Measurements from ENCODE around the gene CAVIN3. TPM values are rescaled to one million over a fixed set of nuclear protein-coding genes. Genes with fewer than 3 reads are reported as not detected.

The CAVIN3 gene
- total and polyA plus RNA-seq, 10 of the 15 experiments (the other 5 are each of a cell fraction or from before 2014, with no cell fraction given): 0.05 to 13.9 (median 4.5) TPM

GRCh38 chr11:6328321-6328720 is 8.0 kb upstream of the CAVIN3 start (continued):
- TF ChIP-seq, protein P1, sequence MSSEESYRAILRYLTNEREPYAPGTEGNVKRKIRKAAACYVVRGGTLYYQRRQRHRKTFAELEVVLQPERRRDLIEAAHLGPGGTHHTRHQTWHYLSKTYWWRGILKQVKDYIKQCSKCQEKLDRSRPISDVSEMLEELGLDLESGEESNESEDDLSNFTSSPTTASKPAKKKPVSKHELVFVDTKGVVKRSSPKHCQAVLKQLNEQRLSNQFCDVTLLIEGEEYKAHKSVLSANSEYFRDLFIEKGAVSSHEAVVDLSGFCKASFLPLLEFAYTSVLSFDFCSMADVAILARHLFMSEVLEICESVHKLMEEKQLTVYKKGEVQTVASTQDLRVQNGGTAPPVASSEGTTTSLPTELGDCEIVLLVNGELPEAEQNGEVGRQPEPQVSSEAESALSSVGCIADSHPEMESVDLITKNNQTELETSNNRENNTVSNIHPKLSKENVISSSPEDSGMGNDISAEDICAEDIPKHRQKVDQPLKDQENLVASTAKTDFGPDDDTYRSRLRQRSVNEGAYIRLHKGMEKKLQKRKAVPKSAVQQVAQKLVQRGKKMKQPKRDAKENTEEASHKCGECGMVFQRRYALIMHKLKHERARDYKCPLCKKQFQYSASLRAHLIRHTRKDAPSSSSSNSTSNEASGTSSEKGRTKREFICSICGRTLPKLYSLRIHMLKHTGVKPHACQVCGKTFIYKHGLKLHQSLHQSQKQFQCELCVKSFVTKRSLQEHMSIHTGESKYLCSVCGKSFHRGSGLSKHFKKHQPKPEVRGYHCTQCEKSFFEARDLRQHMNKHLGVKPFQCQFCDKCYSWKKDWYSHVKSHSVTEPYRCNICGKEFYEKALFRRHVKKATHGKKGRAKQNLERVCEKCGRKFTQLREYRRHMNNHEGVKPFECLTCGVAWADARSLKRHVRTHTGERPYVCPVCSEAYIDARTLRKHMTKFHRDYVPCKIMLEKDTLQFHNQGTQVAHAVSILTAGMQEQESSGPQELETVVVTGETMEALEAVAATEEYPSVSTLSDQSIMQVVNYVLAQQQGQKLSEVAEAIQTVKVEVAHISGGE (CRISPR knock-in tag; IDR thresholded peaks at IDR 0.05): no peak
- TF ChIP-seq CBX3 (IDR thresholded peaks at IDR 0.05; ENCODE audit: borderline replicate concordance, low read depth): no peak
- no peak for TF ChIP-seq SREBF2 (IDR thresholded peaks at IDR 0.05; ENCODE audit: low read length)
- no peak for TF ChIP-seq STAT1 (conservative IDR thresholded peaks at IDR 0.05)
- no peak for TF ChIP-seq MLLT1 (IDR thresholded peaks at IDR 0.05)

DNA sequence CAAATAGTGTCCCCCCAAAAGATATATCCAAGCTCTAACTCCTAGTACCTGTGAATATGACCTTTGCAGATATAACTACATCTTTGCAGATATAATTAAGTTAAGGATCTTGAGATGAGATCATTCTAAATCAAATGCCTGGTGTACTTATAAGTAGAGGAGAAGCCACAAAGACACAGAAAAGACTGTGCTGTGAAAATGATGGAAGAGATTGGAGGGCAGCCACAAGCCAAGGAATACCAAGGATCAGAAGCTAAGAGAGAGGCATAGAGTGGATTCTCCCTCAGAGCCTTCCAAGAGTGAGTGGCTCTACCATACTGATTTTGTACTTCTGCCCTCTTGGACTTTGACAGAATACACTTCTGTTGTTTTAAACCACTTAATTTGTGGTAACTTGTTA is 7.5 kb upstream of the CAVIN3 start:
- RAD21 ChIA-PET (ENCODE audit: unreplicated experiment): no interaction called here
- in situ Hi-C loops (cut with MboI) (no loop called here), intact Hi-C loops (cut with micrococcal nuclease; ENCODE audit: unreplicated experiment) (no loop called here)
- Histone ChIP-seq H3K27ac (ENCODE audit: control insufficient read depth, insufficient read depth) (no peak overlapping the region), H3K9ac (ENCODE audit: control insufficient read depth, insufficient read depth, low read length) (no peak overlapping the region), H3K9me3 (replicated peaks; ENCODE audit: control insufficient read depth, insufficient read depth, low read length) (no peaks in the 10 kb centered on the region), H3K27me3 (replicated peaks in 1 of 2; ENCODE audit: control insufficient read depth in 2 of 2, insufficient read depth in 2 of 2, low read length in 1 of 2) (0 out of 4 replicates have a peak, but pooled peaks cover 0 to 2% of the 10 kb centered on the region in 2 experiments), H3K4me1 (ENCODE audit: control insufficient read depth, insufficient read depth, low read length) (no peaks in the 10 kb centered on the region), H3K4me3 (no peak overlapping the region), H3K79me2 (ENCODE audit: control insufficient read depth, insufficient read depth, low read length) (no peaks in the 10 kb centered on the region), H2AFZ (ENCODE audit: control insufficient read depth, low read depth, low read length) (no peak overlapping the region), H3K4me2 (ENCODE audit: control insufficient read depth, insufficient read depth) (no peak overlapping the region), H3K36me3 (ENCODE audit: control insufficient read depth in 2 of 2, insufficient read depth in 2 of 2, low read length in 1 of 2) (no peaks in the 10 kb centered on the region), H4K20me1 (ENCODE audit: control insufficient read depth, insufficient read depth) (no peaks in the 10 kb centered on the region)
- SMC1A ChIA-PET (ENCODE audit: uncharacterized antibody, unreplicated experiment): interaction anchor here (0.7 to 1.2 kb wide), 3 partner anchors 29 to 210 kb away, joined by 3 read pairs; no protein-coding TSS in a partner anchor
- no TSS peak for BruUV-seq (replicated peaks)
- POLR2A ChIA-PET: interaction anchor here (0.7 kb wide), 1 partner anchor 10 kb away, joined by 4 read pairs; no protein-coding TSS in a partner anchor
- ATAC-seq: no peak
- DNase-seq (ENCODE audit: low read depth, low spot score): no peak
- FAIRE-seq: no peak
- CTCF ChIA-PET: interaction anchor here (0.6 to 2.2 kb wide), 4 partner anchors 12 to 65 kb away, joined by 3 to 8 read pairs (median 4); no protein-coding TSS in a partner anchor
- TF ChIP-seq, protein P2, sequence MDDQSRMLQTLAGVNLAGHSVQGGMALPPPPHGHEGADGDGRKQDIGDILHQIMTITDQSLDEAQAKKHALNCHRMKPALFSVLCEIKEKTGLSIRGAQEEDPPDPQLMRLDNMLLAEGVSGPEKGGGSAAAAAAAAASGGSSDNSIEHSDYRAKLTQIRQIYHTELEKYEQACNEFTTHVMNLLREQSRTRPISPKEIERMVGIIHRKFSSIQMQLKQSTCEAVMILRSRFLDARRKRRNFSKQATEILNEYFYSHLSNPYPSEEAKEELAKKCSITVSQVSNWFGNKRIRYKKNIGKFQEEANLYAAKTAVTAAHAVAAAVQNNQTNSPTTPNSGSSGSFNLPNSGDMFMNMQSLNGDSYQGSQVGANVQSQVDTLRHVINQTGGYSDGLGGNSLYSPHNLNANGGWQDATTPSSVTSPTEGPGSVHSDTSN (IDR thresholded peaks at IDR 0.05; ENCODE audit: insufficient replicate concordance, low read depth, low read length): no peak
- TF ChIP-seq HCFC1 (IDR thresholded peaks at IDR 0.05; ENCODE audit: low read length) (no peak), HDAC2 (IDR thresholded peaks at IDR 0.05) (no peak), ZNF217 (IDR thresholded peaks at IDR 0.05) (no peak), MEF2B (IDR thresholded peaks at IDR 0.05; ENCODE audit: partially characterized antibody, poor library complexity, severe bottlenecking) (no peak), JUNB (IDR thresholded peaks at IDR 0.05) (no peak), MEF2A (IDR thresholded peaks at IDR 0.05; ENCODE audit: insufficient read depth, low read depth, low read length) (no peak), BRCA1 (IDR thresholded peaks at IDR 0.05; ENCODE audit: low read depth, low read length) (no peak), FOXM1 (IDR thresholded peaks at IDR 0.05; ENCODE audit: low read depth, low read length) (no peak), PAX5 (IDR thresholded peaks at IDR 0.05; ENCODE audit: borderline replicate concordance, low read depth, low read length) (no peak)
